ENCODE data around the gene GNAL. TPM values are rescaled to one million over a fixed set of nuclear protein-coding genes. Genes with fewer than 3 reads are reported as not detected.

GNAL gene
- total RNA-seq, 1 experiment from 2014 or later: 4.6 TPM

GRCh38 chr18:11669271-11669947 is 19.7 kb upstream of the GNAL start:
- ChIA-PET RAD21 (ENCODE audit: low non-redundant PET in 1 of 2, low total read pairs in 2 of 2, uncharacterized antibody in 2 of 2, unreplicated experiment in 2 of 2) (no interaction called here), CTCF (interaction anchor here (1.8 to 2.1 kb wide), 2 partner anchors 14 kb away, joined by 6 read pairs; no protein-coding TSS in a partner anchor), POLR2A (no interaction called here)
- Histone ChIP-seq H3K36me3 (ENCODE audit: control insufficient read depth in 1 of 2, insufficient read depth in 2 of 2, low read length in 2 of 2) (no peaks in the 10 kb centered on the region), H3K9ac (ENCODE audit: low read length) (no peak overlapping the region), H3K4me1 (ENCODE audit: control insufficient read depth in 1 of 2, insufficient read depth in 2 of 2, low read length in 2 of 2) (no peaks in the 10 kb centered on the region), H3K9me2 (ENCODE audit: insufficient read depth) (no peaks in the 10 kb centered on the region), H3K4me3 (replicated peaks in 1 of 2; ENCODE audit: low read depth in 1 of 2, low read length in 2 of 2) (no peak overlapping the region), H3K27me3 (ENCODE audit: insufficient read depth, low read length) (peaks cover 32% of the 10 kb centered on the region), H3K79me2 (ENCODE audit: insufficient read depth, low read length) (no peaks in the 10 kb centered on the region), H4K20me1 (ENCODE audit: insufficient read depth) (no peaks in the 10 kb centered on the region), H3K27ac (ENCODE audit: low read depth, low read length) (no peak overlapping the region), H3K9me3 (ENCODE audit: control insufficient read depth in 1 of 2, insufficient read depth in 1 of 2, low read depth in 1 of 2, low read length in 2 of 2) (no peaks in the 10 kb centered on the region), H2AFZ (ENCODE audit: low read depth, low read length, poor library complexity, severe bottlenecking) (no peak overlapping the region), H3K4me2 (ENCODE audit: low read length) (no peak overlapping the region)
- ATAC-seq (no peak), DNase-seq (ENCODE audit: low read depth, low spot score) (no peak)
- no TSS peak for BruUV-seq (replicated peaks)
- TF ChIP-seq REST (IDR thresholded peaks at IDR 0.05; ENCODE audit: low read depth) (no peak), POLR2A (IDR thresholded peaks at IDR 0.05; ENCODE audit: borderline replicate concordance, extremely low read depth, insufficient read depth, insufficient read length) (no peak)
- intact Hi-C loops (cut with micrococcal nuclease): no loop called here

DNA sequence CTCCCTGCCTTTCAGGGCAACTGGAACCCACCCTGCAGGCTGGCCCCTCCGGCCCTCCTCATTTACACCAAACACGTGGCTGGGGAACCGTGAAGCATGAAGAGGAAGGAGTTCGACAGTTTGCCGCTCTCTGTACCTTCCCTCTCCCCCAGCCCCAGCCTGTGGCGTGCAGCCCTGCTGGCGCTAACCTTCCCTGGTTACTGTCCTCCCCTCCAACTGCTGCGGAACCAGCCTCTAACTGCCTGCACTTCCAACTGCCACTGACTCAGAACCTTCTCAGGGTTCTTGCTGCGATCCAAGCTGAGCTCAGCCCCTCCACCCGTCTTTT is 19.2 kb upstream of the GNAL start:
- Histone ChIP-seq H2AFZ (ENCODE audit: low read depth, low read length, poor library complexity, severe bottlenecking) (no peak overlapping the region), H3K79me2 (ENCODE audit: insufficient read depth, low read length) (no peaks in the 10 kb centered on the region), H3K27ac (ENCODE audit: low read depth, low read length) (no peak overlapping the region), H3K36me3 (ENCODE audit: control insufficient read depth in 1 of 2, insufficient read depth in 2 of 2, low read length in 2 of 2) (no peaks in the 10 kb centered on the region), H3K4me2 (ENCODE audit: low read length) (no peak overlapping the region), H3K27me3 (ENCODE audit: insufficient read depth, low read length) (peaks cover 27% of the 10 kb centered on the region), H3K9me2 (ENCODE audit: insufficient read depth) (no peaks in the 10 kb centered on the region), H3K4me3 (replicated peaks in 1 of 2; ENCODE audit: low read depth in 1 of 2, low read length in 2 of 2) (no peak overlapping the region), H4K20me1 (ENCODE audit: insufficient read depth) (no peaks in the 10 kb centered on the region), H3K4me1 (ENCODE audit: control insufficient read depth in 1 of 2, insufficient read depth in 2 of 2, low read length in 2 of 2) (no peaks in the 10 kb centered on the region), H3K9me3 (ENCODE audit: control insufficient read depth in 1 of 2, insufficient read depth in 1 of 2, low read depth in 1 of 2, low read length in 2 of 2) (no peaks in the 10 kb centered on the region), H3K9ac (ENCODE audit: low read length) (no peak overlapping the region)
- DNase-seq (ENCODE audit: low read depth, low spot score) (no peak), ATAC-seq (no peak)
- ChIA-PET POLR2A (no interaction called here), CTCF (interaction anchor here (2.1 kb wide), 1 partner anchor 15 kb away, joined by 6 read pairs; no protein-coding TSS in a partner anchor), RAD21 (ENCODE audit: low non-redundant PET in 1 of 2, low total read pairs in 2 of 2, uncharacterized antibody in 2 of 2, unreplicated experiment in 2 of 2) (no interaction called here)
- no TSS peak for BruUV-seq (replicated peaks)
- intact Hi-C loops (cut with micrococcal nuclease): no loop called here
- TF ChIP-seq ZFX (IDR thresholded peaks at IDR 0.05) (no peak), EGR1 (IDR thresholded peaks at IDR 0.05; ENCODE audit: low read depth) (no peak), SP1 (IDR thresholded peaks at IDR 0.05; ENCODE audit: low read depth) (no peak), EZH2phosphoT487 (IDR thresholded peaks at IDR 0.05; ENCODE audit: borderline replicate concordance) (no peak), CBX3 (IDR thresholded peaks at IDR 0.05; ENCODE audit: low read depth) (no peak), SIN3A (IDR thresholded peaks at IDR 0.05; ENCODE audit: low read depth) (no peak), ELF1 (IDR thresholded peaks at IDR 0.05; ENCODE audit: borderline replicate concordance, low read depth) (no peak), CEBPB (IDR thresholded peaks at IDR 0.05; ENCODE audit: low read depth) (no peak), POLR2AphosphoS5 (IDR thresholded peaks at IDR 0.05; ENCODE audit: low read depth, low read length) (no peak), SRF (IDR thresholded peaks at IDR 0.05; ENCODE audit: low read depth) (no peak), RAD21 (IDR thresholded peaks at IDR 0.05; ENCODE audit: low read depth) (no peak), EZH2 (IDR thresholded peaks at IDR 0.05) (no peak)
- TF ChIP-seq, protein P1, sequence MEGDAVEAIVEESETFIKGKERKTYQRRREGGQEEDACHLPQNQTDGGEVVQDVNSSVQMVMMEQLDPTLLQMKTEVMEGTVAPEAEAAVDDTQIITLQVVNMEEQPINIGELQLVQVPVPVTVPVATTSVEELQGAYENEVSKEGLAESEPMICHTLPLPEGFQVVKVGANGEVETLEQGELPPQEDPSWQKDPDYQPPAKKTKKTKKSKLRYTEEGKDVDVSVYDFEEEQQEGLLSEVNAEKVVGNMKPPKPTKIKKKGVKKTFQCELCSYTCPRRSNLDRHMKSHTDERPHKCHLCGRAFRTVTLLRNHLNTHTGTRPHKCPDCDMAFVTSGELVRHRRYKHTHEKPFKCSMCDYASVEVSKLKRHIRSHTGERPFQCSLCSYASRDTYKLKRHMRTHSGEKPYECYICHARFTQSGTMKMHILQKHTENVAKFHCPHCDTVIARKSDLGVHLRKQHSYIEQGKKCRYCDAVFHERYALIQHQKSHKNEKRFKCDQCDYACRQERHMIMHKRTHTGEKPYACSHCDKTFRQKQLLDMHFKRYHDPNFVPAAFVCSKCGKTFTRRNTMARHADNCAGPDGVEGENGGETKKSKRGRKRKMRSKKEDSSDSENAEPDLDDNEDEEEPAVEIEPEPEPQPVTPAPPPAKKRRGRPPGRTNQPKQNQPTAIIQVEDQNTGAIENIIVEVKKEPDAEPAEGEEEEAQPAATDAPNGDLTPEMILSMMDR (IDR thresholded peaks at IDR 0.05 in 2 of 3, conservative IDR thresholded peaks at IDR 0.05 in 1 of 3; ENCODE audit: borderline replicate concordance in 1 of 3, insufficient read depth in 1 of 3, low read depth in 2 of 3, low read length in 2 of 3): no peak

Measured in HCT116 (cell line).